GM21528 (cell line): ENCODE measurements around the gene LENG9.
"Not testable (repeated sequence)": the region's sequence is repeated elsewhere in the genome, so short reads cannot be mapped to it uniquely, and the experiment has no call there.

Experiments
- ATAC-seq: cut with Tn5 transposase; IDR thresholded peaks from one replicate; pipeline ENCODE4 v1.9.1; 2021; ENCODE audit warnings: mild to moderate bottlenecking, moderate library complexity; ENCODE audit not compliant: unreplicated experiment, low FRiP score

LENG9 gene

DNA sequence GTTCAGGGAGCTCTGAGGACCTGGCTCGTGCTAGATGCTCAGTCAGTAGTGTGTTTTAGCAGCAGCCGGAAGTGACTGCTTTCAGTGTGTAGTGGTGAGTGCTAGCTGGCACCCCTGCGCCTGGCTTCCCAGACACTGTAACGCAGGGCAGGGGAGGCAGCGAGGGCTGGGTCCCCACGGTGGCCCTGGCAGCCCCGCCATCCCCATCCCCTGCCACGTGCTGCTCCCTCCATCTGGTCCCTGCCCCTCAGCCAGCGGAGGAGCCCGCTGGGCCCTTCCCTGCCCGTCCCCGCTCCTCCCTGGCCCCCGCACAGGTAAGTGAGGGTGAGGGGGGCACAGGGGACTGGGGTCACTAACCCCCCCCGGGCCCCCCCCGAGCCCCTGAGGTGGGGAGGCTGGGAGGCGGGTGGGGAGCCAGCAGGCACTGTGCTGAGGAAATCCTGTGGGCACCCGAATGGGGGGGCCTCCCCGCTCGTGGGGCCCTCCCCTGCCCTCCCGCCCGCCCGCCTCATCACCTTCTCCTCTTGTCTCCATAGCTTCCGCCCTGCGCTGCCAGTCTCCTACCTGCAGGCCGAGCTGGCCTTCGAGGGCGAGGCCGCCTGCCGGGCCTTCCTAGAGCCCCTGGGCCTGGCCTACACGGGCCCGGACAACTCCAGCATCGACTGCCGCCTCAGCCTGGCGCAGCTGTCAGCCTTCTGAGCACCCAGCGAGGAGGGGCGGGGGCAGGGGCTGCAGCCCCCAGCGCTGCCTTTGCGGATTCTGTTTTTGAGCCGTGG lies 3.2 kb downstream of the LENG9 start:
- ATAC-seq = no peak

DNA sequence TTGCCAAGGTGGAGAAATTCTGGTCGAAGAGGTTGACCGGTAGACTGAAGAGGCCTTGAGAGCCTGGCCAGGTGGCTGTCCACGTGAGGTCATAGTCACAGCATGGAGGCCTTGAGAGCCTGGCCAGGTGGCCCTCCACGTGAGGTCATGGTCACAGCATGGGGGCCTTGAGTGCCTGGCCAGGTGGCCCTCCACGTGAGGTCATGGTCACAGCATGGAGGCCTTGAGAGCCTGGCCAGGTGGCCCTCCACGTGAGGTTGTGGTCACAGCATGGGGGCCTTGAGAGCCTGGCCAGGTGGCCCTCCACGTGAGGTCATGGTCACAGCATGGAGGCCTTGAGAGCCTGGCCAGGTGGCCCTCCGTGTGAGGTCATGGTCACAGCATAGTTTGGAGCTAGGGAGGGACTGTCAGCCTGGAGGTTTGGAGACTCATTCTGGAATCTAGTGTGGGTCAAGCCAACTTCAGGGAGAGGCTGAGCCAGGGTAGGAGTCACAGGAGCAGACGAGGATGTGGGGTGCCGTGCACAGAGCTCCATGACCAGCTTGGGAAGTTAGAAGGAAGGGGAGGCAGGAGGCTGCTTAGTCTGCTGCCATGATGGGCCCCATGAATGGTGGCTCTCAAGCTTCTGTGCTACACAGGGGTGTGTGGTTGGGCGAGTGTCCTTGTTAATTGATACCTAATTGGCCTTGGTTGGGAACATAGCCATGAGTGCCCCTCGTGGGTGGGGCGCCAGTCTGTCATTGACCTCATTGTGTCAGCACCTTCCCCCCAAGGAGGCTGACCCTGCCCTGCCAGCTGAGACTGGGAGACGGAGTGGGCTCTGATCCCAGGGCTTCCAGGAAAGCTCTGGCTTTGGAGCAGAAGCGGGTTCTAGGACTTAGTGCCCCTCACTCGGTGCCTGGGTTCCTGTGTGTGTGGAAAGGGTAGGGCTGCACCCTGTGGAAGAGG lies 4.0 kb downstream of the LENG9 start:
- ATAC-seq = no peak

DNA sequence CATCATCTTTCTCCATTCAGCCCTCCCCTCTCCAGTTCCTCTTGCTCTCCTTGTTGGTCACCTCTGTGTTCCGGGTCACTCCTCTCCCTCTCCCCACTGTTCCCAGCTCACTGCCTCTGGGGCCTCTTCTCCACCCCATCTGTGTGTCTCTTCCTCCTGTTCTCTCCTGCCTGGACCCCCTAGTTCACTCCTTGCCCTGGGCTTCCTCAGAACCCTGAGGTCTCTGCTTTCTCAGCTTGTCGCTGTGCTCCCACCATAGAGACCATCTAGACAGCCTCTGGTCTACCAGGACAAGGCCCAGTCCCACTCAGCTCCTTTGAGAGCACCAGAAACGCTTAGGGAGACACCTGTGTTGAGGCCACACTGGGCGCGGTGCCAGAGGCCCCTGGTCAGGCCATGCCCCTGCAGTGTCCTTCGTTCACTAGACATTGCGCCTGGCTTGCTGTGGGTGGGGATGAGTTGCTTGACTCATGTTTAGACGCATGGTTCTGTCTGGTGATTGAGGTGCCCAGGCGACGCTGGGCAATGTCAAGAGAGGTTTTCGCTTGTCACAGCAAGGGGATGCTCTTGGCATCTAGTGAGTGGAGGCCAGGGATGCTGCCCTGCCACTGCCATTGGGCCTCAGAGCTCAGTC lies 4.8 kb downstream of the LENG9 start:
- ATAC-seq = no peak

DNA sequence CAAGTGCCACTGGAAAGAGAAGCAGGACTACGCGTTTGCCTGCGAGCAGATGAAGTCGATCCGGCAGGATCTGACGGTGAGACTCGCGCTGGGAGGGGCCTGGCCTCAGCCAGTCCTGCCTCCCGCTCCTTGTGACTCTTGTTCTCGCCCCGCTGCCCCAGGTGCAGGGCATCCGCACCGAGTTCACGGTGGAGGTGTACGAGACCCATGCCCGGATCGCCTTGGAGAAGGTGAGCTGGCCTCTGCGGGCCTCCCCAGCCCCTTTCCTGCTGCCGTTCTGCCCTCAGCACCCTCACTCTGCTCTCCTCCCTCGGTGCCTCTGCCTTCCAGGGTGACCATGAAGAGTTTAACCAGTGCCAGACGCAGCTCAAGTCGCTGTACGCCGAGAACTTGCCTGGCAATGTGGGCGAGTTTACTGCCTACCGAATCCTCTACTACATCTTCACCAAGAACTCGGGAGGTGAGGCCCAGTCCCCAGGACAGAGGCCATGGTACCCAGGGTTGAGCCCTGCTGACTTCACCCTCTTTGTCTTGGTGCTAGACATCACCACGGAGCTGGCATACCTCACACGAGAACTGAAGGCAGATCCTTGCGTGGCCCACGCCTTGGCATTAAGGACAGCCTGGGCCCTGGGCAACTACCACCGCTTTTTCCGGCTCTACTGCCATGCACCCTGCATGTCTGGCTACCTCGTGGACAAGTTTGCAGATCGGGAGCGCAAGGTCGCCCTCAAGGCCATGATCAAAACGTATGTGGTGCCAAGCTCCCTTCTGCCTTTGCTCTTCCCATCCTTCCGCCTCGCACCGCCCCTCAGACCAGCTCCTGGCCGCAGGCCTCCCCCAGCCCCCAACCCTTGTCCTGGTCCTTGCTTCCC lies 5.6 kb downstream of the LENG9 start:
- no peak for ATAC-seq

DNA sequence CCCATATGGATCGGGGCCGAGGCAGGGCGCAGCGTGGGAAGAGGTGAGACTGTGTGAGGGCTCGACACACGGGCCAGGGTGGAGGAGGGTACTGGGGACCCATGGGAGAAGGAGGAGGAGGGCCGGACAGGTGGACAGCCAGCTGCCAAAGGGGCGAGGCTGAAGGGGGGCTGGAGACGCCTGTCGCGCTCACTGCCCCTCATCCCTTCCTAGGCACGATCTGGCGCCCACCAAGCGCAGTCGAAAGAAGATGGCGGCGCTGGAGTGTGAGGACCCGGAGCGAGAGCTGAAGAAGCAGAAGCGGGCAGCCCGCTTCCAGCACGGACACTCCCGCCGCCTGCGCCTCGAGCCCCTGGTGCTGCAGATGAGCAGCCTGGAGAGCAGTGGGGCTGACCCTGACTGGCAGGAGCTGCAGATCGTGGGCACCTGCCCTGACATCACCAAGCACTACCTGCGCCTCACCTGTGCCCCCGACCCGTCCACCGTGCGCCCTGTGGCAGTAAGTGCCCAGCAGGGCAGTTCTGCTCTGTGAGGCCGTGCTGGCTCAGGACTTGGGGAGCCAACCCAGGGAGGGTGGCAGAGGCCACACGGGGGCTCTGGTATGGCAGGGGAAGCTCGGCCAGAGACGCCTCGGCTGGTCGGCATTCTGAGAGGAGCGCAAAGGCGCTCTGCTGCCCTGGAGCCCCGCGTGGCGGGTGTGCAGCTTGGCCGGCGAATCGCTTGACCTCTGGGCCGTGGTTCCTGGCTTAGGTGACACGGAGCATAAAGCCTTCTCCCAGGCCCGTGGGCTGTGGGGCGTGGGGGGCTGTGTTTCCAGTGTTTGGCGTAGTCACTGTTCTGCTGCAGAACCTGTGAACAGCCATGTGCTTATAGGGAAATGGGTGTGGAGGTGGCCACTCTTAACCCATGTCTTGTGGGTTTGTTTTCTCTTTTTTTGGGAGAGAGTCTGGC lies 6.9 kb downstream of the LENG9 start:
- ATAC-seq = no peak

DNA sequence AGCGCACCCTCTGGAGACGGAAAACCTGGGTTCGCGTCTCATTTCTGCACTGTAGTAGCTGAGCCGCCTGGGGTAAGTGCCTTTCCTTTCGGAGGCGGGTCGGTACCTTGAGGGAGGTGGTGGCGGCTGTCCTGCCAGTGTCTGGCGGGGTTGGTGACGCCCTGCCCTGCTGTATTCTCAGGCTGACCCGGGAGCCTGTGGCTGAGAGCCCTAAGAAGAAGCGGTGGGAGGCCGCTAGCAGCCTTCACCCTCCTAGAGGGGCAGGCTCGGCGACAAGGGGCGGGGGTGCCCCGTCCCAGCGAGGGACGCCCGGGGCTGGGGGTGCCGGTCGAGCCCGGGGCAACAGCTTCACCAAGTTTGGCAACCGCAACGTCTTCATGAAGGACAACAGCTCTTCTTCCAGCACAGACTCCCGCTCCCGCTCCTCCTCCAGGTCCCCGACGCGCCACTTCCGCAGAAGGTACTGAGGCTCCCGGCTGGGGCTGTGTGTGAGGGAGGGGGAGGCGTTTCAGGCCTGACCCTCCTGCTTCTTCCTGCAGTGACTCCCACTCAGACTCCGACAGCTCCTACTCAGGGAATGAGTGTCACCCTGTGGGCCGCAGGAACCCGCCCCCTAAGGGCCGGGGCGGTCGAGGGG lies 7.7 kb downstream of the LENG9 start:
- ATAC-seq = no peak

DNA sequence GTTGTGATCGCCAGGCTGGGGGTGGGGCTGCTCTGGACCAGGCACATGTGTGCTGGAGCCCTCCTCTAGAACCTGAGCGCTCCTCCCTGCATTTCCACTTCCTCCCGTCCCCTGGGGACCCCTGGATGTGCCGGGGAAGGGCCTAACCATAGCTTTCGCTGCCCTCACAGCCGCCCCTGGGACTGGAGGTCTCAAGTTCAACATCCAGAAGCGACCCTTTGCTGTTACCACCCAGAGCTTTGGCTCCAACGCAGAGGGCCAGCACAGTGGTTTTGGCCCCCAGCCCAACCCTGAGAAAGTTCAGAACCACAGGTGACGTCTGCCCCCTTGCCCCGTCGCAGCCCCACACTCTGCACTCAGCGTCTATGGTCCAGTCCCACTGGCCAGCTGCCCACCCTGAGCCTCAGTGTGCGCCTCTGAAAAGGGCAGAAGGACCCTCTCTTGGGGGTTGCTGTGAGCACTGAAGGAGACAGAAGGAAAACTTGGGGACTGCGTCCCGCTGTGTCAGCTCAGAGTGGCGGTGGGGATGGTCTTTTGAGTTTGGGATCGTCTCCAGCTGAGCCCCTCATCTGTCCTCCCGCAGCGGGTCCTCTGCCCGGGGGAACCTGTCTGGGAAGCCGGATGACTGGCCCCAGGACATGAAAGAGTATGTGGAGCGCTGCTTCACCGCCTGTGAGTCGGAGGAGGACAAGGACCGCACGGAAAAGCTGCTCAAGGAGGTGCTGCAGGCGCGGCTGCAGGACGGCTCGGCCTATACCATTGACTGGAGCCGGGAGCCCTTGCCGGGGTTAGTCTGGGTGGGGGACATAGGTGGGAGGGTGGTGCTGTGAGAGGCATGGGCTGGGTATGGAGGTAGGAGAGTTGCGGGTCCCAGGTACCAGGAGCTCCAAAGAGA lies 8.6 kb downstream of the LENG9 start:
- no peak for ATAC-seq

DNA sequence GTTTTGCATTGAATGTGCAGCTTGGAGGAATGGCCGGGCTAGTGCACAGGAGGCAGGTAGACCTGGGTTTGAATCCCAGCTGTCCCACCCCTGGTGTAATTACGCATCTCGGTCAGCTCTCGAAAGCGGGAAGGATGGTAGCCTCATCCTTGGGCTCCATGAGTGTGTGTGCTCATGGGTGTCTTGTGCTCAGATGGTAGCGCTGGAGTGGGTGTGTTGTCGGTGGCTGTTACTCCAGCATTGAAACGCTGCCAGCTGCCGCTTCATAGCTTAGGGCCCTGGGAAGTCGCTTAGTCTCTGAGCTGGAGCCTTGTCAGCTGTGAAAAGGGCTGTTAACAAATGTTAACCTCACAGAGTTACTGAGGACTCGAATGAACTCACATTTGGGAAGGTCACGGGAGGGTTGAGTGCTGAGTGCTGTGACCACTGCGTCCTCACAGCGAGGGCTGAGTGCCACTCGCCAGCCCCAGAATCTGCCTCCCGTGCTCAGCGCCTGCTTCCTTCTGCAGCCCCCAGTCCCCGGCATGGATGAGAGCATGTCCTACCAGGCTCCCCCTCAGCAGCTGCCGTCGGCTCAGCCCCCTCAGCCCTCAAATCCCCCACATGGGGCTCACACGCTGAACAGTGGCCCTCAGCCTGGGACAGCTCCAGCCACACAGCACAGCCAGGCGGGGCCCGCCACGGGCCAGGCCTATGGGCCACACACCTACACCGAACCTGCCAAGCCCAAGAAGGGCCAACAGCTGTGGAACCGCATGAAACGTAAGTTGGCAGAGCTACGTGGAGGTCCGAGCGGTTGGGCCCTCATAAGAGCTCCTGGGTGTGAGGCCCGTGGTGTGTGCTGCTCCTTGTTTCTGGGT lies 9.4 kb downstream of the LENG9 start:
- ATAC-seq = no peak

DNA sequence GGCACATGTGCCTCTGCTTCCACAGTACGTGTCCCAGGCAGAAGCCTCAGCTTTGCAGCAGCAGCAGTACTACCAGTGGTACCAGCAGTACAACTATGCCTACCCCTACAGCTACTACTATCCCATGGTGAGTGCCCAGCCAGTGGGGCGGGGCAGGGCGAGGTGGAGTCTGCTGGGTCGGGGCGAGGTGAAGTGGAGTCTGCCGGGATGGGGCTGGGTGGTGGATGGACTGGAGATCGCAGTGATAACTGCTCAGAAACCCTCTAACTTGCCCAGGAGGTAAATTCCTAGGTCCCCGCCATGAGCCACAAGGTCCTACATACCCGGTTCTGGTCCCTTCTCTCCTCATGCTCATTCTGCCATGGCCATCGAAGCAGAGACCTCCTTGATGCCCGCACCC lies 11.0 kb downstream of the LENG9 start:
- no peak for ATAC-seq

DNA sequence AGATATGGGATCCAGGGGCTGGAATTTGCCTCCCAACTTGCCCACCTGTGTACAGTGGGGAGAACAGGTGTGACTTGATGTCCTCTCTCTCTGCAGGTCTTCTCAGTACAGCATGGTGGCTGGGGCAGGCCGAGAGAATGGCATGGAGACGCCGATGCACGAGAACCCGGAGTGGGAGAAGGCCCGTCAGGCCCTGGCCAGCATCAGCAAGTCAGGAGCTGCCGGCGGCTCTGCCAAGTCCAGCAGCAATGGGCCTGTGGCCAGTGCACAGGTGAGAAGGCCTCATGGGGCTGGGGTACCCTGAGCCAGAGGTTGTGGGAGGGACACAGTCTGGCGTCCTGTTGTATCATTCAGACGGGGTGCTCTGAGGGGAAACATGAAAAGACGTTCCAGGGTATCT lies 11.6 kb downstream of the LENG9 start:
- no peak for ATAC-seq

DNA sequence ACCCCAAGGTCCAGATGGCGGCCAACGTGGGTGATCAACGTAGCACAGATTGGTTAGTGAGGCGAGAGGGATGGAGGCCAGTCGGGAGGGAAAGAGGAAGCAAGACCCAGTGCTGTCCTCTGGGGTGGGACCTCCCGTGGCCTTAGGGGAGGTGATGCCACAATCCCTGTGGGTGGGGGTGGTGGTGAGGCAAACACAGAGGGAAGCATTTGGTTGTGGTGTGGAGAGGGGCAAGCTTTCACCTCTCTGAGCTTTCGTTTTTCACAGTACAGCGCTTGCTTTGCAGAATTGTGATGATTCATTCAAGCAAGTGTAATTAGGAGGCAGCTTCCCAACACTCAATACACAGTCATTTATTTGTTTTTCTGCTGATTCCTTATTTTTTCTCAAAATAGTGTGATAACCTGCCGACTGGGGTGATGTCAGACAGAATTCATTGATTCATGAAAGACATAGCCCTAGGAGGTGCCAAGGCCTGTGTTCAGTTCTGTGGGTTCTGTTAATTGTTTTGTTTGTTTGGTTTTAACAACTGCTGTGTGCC lies 12.2 kb downstream of the LENG9 start:
- no peak for ATAC-seq

DNA sequence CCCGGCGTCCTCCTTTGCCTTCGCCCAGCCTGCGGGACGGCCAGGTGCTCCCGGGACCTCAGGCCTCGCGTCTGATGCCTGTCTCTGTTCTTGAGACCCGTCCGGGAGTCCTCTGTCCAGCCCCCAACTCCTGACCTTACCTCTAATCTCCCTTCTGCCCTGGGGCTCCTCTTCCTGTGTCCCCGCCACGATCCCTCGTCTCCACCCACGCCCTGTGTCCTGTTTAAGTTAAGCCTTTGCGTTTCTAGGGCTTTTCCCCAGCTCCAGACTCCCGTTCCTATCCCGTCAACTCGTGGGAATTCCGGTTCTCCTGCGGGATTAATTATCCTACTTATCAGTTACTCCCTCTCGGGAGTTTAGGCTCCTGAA lies 13.9 kb downstream of the LENG9 start:
- ATAC-seq = peak; percentile 0

DNA sequence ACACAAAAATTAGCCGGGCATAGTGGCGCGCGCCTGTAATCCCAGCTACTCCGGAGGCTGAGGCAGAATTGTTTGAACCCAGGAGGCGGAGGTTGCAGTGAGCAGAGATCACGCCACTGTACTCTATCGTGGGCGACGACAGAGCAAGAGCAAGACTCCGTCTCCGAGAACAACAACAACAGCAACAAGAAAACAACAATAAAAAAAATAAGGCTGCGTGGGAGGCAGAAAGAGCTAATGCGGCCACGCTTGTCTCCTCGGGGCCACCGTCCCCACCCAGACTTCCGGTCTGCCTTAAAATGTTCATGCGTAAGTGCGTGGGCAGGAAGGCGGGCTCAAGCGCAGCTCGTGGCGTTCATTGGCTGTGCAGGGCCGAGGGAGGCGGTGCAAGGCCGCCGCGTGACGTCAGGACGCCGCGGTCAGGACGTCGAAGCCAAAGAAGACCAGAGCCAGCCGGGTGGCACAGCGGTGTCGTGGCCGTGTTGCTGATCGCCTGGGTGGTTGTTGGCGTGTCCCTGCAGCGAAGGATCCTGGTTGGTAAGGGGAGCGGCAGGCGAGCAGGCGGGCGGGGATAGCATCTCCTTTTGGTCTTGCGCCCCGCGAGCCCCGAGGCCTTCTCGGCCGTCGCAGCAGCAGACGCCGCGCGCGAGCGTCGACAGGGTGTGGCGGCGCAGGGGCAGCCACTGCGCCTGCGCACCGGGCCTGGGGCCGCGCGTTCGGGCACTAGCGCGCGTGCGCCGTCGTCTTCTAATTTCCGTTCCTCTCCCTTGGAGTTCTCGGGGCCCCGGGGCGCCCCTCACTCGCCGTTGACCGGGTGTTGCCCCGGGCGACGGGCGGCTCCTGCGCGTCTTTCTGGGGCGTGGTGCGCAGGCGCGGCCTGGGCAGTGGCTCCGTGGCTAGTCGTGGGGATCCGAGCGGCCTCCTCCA lies 14.5 kb downstream of the LENG9 start, which contains the start of gene LENG8:
Gene LENG8 (plus strand): TSS at position 426 of the 927 bp plus-strand sequence. CDS start 2,146 bp downstream, outside the sequence.
- peak; percentile 85 for ATAC-seq

DNA sequence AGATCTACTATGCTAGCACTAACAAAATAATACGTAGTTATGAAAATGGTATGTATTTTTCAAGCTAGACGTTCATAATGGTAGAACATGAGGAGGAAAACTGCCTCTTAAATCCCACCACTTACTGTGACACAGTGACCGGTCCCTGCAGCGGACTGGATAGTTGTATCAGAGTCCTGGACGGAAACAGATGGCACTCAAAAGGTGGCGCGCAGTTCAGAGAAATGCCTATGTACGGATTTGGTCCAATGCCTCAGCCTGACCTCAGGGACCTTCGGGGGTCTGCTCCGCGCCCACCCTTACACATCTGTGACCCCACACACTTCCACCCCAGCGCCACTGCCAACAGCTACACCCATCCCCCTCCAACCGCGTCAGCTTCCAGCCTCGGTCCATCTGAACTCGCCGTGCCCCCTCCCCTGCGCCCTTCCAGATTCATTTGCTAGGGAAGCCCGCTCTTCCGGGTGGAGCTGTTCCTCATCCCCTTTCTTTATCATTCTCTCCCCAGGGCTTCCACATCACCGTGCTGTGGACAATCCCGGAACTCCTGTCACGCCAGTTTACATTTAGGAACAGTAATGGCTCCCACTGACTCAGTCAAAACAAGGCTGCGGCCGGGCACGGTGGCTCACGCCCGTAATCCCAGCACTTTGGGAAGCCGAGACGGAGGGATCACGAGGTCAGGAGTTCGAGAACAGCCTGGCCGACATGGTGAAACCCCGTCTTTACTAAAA lies 15.4 kb downstream of the LENG9 start:
- no peak for ATAC-seq

DNA sequence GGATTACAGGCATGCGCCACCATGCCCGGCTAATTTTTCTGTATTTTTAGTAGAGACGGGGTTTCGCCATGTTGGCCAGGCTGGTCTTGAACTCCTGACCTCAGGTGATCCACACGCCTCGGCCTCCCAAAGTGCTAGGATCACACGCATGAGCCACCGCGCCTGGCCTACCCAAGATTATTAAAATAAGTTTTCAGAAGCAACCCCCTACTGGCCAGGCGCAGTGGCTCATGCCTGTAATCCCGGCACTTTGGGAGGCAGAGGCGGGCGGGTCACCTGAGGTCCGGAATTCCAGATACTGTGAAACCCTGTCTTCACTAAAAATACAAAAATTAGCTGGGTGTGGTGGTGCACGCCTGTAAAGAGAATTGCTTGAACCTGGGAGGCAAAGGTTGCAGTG lies 17.2 kb downstream of the LENG9 start:
- ATAC-seq = not testable (repeated sequence)
